GM18498 (cell line): Measurements from ENCODE around the gene IPO11.
A peak's percentile ranks its signal among the peaks of the same experiment; 100 is the strongest.
"Not testable (repeated sequence)": the region's sequence is repeated elsewhere in the genome, so short reads cannot be mapped to it uniquely, and the experiment has no call there.

ENCODE experiments used
- ATAC-seq: cut with Tn5 transposase; IDR thresholded peaks from one replicate; pipeline ENCODE4 v1.9.1; 2021; ENCODE audit warnings: mild to moderate bottlenecking, moderate library complexity; ENCODE audit not compliant: unreplicated experiment

The IPO11 gene

GRCh38 chr5:62565740-62566139, 153.2 kb downstream of the IPO11 start:
- not testable (repeated sequence) for ATAC-seq

- ATAC-seq, result no peak
These were observed 155.6 kb downstream of the IPO11 start for GRCh38 chr5:62568143-62568542.

- no peak for ATAC-seq
These were observed 156.4 kb downstream of the IPO11 start for GRCh38 chr5:62568800-62569432.

DNA sequence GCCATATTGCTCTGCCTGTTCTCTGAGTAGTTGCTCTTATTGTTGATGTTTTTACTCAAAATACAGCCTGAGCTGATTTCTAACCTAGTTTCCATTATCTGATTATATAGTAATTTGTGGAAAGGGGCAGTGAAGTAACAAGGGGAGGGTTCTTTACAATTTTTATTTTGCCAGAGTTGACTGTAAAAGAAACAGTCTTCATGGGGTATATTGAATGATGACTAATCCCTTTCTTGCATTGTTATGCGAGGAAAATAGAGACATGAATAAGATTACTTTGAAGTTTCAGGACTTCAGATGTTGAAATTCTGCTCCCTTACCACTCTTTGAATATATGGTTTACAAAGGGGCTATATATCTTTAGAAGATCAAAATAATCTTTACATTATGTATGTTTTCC, 156.9 kb downstream of the IPO11 start:
- ATAC-seq, result no peak

DNA sequence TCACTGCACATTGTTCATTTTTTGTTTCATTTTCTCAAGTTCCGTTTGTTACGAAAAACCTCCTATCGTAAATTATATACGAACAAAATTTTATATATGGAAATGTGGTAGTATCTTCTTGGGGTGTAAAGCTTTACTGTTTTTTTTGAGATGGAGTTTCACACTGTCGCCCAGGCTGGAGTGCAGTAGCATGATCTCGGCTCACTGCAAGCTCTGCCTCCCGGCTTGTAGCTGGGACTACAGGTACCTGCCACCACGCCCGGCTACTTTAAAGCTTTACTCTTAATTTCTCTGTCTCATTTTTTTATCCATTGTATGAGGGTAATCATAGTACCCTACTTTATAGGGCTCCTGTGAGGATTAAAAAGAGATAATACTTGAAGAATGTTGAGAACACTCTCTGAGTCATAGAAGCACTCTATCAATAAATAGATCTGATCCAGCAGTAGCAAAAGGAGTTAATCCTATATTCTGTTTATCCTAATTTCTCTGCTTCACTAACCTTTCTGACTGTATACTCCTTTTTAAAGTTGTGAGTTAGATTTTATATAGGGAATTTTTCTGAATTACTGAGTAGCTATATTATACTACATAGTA, 160.5 kb downstream of the IPO11 start:
- ATAC-seq, result no peak

GRCh38 chr5:62574599-62574998, 162.0 kb downstream of the IPO11 start:
- peak; percentile 39 for ATAC-seq

DNA sequence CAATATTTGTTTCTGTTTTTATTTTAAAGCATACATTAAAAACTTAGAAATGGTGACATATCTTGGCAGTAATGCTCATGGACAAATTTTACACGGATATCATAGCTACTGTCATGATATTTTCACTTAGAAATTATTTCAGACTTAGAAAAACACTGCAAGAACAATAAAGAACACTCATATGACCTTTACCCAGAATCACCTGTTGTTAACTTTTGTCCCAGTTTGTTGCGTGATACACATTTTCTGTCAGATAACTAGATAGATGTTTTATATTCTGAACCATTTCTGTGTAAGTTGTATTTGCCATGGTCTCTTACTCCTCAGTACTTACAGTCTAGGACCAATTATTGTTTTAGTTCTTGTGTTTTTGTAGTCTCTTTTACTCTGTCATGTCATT, 162.5 kb downstream of the IPO11 start:
- no peak for ATAC-seq

GRCh38 chr5:62575489-62575888, 162.9 kb downstream of the IPO11 start:
- no peak for ATAC-seq

DNA sequence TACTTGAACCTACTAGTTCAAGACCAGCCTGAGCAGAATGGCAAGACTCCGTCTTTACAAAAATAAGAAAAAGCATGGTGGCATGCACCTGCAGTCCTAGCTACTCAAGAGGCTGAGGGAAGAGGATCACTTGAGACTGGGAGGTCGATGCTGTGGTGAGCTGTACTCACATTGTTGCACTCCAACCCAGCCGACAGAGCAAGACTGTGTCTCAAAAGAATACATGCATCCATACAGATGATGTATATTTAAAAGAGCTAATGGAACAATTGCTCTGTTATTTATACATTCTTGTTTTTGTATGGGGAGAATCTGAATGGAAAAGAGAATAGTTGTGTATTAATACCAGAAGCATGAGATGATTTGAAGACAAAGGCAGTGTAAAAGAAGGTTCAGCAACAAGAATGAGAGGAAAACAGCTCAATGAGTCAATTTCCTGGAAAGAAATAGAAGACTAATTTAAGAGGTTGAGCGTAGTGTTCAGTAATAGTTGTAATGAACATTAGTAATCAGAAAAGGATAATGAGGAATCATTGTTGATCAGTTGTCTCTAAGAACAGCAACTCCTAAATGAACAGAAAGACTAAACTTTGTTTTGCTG, 164.1 kb downstream of the IPO11 start:
- ATAC-seq, result no peak

GRCh38 chr5:62577488-62577887, 164.9 kb downstream of the IPO11 start:
- ATAC-seq, result no peak

DNA sequence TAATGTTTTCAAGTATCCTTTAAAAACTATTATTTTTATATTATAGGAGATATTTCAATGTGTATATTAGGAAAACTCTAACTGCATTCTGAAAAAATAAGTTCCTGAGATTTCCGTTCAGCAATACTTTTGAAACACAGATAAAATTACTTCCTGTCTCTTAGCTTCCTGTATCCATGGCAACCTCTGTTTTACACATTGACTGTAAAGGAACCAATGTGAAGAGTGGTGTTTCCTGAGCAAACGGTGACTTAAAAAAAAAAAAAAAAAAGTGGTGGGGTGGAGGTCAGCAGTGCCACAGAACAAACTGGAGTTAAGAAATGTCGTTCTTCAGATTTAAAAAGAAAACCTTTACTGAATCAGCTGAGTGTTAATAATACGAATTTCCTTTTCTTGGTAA, 166.0 kb downstream of the IPO11 start, which contains the start of gene LRRC70:
Gene LRRC70, plus strand, starts transcription at position 280 of the 400 bp plus-strand sequence. CDS start 620 bp downstream, outside the sequence.
- peak; percentile 87 for ATAC-seq

DNA sequence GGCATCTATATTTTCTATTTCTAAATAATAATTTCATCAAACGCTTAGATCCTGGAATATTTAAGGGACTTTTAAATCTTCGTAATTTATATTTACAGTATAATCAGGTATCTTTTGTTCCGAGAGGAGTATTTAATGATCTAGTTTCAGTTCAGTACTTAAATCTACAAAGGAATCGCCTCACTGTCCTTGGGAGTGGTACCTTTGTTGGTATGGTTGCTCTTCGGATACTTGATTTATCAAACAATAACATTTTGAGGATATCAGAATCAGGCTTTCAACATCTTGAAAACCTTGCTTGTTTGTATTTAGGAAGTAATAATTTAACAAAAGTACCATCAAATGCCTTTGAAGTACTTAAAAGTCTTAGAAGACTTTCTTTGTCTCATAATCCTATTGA, 167.2 kb downstream of the IPO11 start:
- no peak for ATAC-seq

DNA sequence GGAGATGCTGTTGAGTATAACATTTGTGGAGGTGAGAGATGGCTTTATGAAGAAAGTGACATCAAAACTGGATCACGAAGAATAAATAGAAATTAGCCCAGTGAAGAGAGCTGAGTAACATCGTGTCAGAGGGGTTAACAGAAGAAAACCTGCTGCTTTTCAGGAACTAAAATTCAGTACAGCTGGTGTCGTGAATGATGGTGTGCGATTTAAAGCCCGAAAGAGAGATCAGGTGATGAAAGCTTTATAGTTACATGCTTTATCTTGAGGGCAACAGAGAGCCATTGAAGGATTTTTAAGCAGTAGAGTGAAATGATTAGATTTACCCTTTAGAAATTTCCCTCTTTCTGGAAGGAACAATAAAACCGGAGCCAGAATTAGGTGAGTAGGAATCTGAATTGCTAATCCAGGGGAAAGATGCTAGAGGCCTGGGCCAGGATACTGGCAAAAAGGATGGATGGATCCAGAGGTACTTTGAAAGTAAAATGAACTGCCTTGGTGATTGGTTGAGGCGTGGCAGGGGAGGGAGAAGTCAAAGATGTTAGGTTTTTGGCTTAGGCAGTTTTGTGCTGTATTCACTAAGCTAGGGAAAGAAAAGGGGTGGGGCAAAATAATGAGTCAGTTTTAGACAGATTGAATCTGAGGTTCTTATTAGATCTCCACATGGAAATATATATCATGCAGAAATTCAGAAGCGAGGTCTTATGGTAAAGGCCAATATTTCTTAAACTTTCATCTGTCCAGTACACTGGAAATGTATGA, 169.5 kb downstream of the IPO11 start:
- no peak for ATAC-seq

DNA sequence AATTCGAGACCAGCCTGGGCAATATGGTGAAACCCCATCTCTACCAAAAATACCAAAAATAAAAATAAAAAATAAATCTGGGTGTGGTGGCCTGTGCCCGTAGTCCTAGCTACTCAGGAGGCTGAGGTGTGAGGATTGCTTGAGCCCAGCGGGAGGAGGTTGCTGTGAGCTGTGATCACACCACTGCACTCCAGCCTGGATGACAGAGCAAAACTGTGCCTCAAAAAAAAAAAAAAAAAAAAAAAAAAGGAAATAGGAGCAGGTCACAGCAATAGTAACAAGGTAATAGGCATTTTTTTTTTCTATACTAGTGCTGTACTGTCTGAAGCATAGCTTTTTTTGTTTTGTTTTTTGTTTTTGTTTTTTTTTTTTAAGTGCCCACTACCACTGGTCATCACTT, 171.8 kb downstream of the IPO11 start:
- no peak for ATAC-seq

GRCh38 chr5:62585306-62585705, 172.7 kb downstream of the IPO11 start:
- no peak for ATAC-seq

GRCh38 chr5:62585751-62586150, 173.2 kb downstream of the IPO11 start:
- no peak for ATAC-seq

GRCh38 chr5:62587737-62588136, 175.2 kb downstream of the IPO11 start:
- ATAC-seq, result peak; percentile 56

DNA sequence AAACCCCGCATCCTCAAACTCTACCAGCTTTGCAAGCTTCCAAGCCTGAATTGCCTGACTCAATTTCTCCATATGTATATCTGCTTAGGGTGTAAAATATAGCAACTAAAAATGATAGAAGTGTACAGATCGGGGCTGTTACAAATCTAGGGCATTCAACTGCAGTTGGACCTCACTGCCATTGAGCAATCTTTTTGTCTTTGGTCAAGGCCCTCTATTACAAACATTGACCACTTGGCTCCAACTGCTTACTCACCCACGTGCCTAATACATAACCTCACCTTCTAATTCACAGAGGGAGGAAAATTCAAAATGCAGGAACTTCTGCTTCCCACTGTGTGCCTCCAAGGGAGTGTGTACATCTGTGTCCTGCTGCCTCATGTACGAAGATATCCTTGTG, 176.1 kb downstream of the IPO11 start:
- ATAC-seq, result no peak

- no peak for ATAC-seq
These were observed 176.9 kb downstream of the IPO11 start for GRCh38 chr5:62589504-62589903.

GRCh38 chr5:62590387-62590786, 177.8 kb downstream of the IPO11 start:
- ATAC-seq, result no peak

- no peak for ATAC-seq
These were observed 180.0 kb downstream of the IPO11 start for GRCh38 chr5:62592558-62592957.

- no peak for ATAC-seq
These were observed 180.8 kb downstream of the IPO11 start for GRCh38 chr5:62593331-62593730.
